ENCODE data around the gene MYO10. TPM values are rescaled to one million over a fixed set of nuclear protein-coding genes. Genes with fewer than 3 reads are reported as not detected.

MYO10 gene
- total and polyA plus RNA-seq, 2 donors (not counting 3 experiments of a cell fraction or from before 2014, with no cell fraction given) = 36.0 to 148 TPM

GRCh38 chr5:16931334-16932110 lies 4.6 kb downstream of the MYO10 start:
- Histone ChIP-seq H3K4me1 (ENCODE audit: control insufficient read depth, extremely low read depth, insufficient read depth, low read length) (peaks cover 36% of the 10 kb centered on the region), H3K79me2 (ENCODE audit: control insufficient read depth, insufficient read depth, low read length) (peaks cover 91% of the 10 kb centered on the region), H3K27me3 (ENCODE audit: control insufficient read depth in 2 of 2, insufficient read depth in 2 of 2, low read length in 2 of 2) (no peaks in the 10 kb centered on the region), H2AFZ (ENCODE audit: low read depth, low read length) (no peak overlapping the region), H3K27ac (ENCODE audit: insufficient read depth, low read depth, low read length) (no peak overlapping the region), H3K4me2 (ENCODE audit: insufficient read depth, low read length) (peak overlapping the region; percentile 95), H3K36me3 (ENCODE audit: control insufficient read depth in 2 of 2, extremely low read depth in 1 of 2, insufficient read depth in 2 of 2, low read length in 2 of 2) (peaks cover 0 to 4% of the 10 kb centered on the region in 2 experiments), H3K9ac (replicated peaks; ENCODE audit: extremely low read depth, insufficient read depth, low read length) (no peak overlapping the region), H4K20me1 (replicated peaks; ENCODE audit: control insufficient read depth, extremely low read depth, insufficient read depth, low read length) (peaks cover 20% of the 10 kb centered on the region), H3K9me3 (replicated peaks; ENCODE audit: control insufficient read depth, insufficient read depth, low read length) (no peaks in the 10 kb centered on the region), H3K9me1 (replicated peaks; ENCODE audit: control insufficient read depth, extremely low read depth, insufficient read depth, low read length) (no peaks in the 10 kb centered on the region), H3K4me3 (replicated peaks in 1 of 3; ENCODE audit: insufficient read depth in 1 of 3, low read depth in 1 of 3, low read length in 3 of 3) (peak overlapping the region in 1 of 3 experiments; percentile 31)
- TF ChIP-seq EZH2 (IDR thresholded peaks at IDR 0.05; ENCODE audit: borderline replicate concordance, low read depth, low read length, severe bottlenecking) (no peak), POLR2A (IDR thresholded peaks at IDR 0.05; ENCODE audit: low read depth, low read length) (no peak), GATA2 (IDR thresholded peaks at IDR 0.05; ENCODE audit: insufficient read depth, insufficient read length, low read depth, low read length) (no peak), MAX (IDR thresholded peaks at IDR 0.05; ENCODE audit: insufficient read depth, insufficient read length) (no peak), POLR2AphosphoS5 (IDR thresholded peaks at IDR 0.05; ENCODE audit: insufficient read depth, low read depth, low read length) (no peak), CTCF (IDR thresholded peaks at IDR 0.05; ENCODE audit: extremely low read depth in 1 of 2, insufficient read depth in 1 of 2, low read depth in 1 of 2, low read length in 2 of 2) (no peak), JUN (IDR thresholded peaks at IDR 0.05; ENCODE audit: borderline replicate concordance, insufficient read depth, insufficient read length, low read depth) (no peak), FOS (IDR thresholded peaks at IDR 0.05; ENCODE audit: borderline replicate concordance, insufficient read depth, low read length) (no peak), MYC (IDR thresholded peaks at IDR 0.05; ENCODE audit: low read depth, low read length) (no peak)
- BruUV-seq (replicated peaks) = no TSS peak
- ChIA-PET POLR2A (interaction anchor here (0.6 kb wide), 1 partner anchor 242 kb away, joined by 3 read pairs; no protein-coding TSS in a partner anchor), CTCF (interaction anchor here (0.6 to 12.0 kb wide), 17 partner anchors 13 to 261 kb away, joined by 3 to 257 read pairs (median 4); no protein-coding TSS in a partner anchor)
- FAIRE-seq (peak; percentile 76), DNase-seq (ENCODE audit: low read depth, low spot score) (peak; percentile 55)
- dilution Hi-C loops (cut with MboI; ENCODE audit: extremely low pct_ligation_motif_present, low sequenced_read_pairs) (no loop called here), intact Hi-C loops (cut with micrococcal nuclease) (loop anchor here (10.0 kb wide), 1 partner anchor 237 kb away; no protein-coding TSS in a partner anchor)
